ENCODE measurements around the gene NAPA. TPM values are rescaled to one million over a fixed set of nuclear protein-coding genes. Genes with fewer than 3 reads are reported as not detected.

The NAPA gene
- total RNA-seq, 1 donor from 2014 or later, result 77.8 TPM

GRCh38 chr19:47491358-47492136 is 23.3 kb downstream of the NAPA start:
- Mint-ChIP-seq H3K4me3 (ENCODE audit: unreplicated experiment) (no peak overlapping the region), H3K27ac (ENCODE audit: unreplicated experiment) (no peak overlapping the region), H3K27me3 (ENCODE audit: unreplicated experiment) (peaks cover 12% of the 10 kb centered on the region), H3K4me1 (ENCODE audit: unreplicated experiment) (no peaks in the 10 kb centered on the region), H3K36me3 (ENCODE audit: low read depth, unreplicated experiment) (peaks cover 30% of the 10 kb centered on the region), H3K9me3 (ENCODE audit: unreplicated experiment) (no peaks in the 10 kb centered on the region)
- no peak for DNase-seq (ENCODE audit: low spot score)
- TF ChIP-seq, protein P1, sequence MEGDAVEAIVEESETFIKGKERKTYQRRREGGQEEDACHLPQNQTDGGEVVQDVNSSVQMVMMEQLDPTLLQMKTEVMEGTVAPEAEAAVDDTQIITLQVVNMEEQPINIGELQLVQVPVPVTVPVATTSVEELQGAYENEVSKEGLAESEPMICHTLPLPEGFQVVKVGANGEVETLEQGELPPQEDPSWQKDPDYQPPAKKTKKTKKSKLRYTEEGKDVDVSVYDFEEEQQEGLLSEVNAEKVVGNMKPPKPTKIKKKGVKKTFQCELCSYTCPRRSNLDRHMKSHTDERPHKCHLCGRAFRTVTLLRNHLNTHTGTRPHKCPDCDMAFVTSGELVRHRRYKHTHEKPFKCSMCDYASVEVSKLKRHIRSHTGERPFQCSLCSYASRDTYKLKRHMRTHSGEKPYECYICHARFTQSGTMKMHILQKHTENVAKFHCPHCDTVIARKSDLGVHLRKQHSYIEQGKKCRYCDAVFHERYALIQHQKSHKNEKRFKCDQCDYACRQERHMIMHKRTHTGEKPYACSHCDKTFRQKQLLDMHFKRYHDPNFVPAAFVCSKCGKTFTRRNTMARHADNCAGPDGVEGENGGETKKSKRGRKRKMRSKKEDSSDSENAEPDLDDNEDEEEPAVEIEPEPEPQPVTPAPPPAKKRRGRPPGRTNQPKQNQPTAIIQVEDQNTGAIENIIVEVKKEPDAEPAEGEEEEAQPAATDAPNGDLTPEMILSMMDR (IDR thresholded peaks at IDR 0.05; ENCODE audit: unreplicated experiment), result no peak

DNA sequence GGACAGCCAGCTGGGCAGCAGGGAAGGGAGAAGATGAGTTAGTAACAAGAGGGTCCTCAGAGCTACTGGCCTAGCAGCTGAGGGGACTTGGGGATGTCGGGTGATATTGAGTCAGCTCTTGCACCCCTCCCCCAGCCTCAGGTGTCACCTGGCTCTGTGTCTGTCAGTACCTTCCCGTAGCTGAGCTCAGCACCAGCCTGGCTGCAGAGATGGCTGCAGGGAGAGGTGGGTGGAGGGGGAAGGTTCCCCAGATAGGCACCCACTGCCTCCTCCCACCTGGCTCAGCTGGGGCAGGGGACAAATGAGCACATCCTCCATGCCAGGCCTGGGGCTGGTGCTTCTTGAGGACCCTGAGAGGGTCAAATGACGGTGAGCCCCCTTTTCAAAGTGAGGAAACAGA is 24.0 kb downstream of the NAPA start:
- H3K27me3 Mint-ChIP-seq (ENCODE audit: unreplicated experiment), result peaks cover 13% of the 10 kb centered on the region

DNA sequence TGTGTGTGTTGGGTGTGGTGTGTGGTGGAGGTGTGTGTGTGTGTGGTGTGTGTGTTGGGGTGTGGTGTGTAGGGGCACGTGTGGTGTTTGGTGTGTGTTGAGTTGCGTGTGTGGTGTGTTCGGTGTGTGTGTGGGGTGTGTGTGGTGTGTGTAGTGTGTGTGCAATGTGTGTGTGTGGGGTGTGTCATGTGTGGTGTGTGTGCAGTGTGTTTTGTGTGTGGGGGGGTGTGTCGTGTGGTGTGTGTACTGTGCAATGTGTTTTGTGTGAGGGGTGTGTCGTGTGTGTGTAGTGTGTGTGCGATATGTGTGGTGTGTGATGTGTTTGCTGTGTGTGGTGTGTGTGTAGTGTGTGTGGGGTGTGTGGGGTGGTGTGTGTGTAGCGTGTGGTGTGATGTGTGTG is 24.8 kb downstream of the NAPA start:
- Mint-ChIP-seq H3K27ac (ENCODE audit: unreplicated experiment) (no peak overlapping the region), H3K9me3 (ENCODE audit: unreplicated experiment) (no peaks in the 10 kb centered on the region), H3K36me3 (ENCODE audit: low read depth, unreplicated experiment) (peaks cover 29% of the 10 kb centered on the region), H3K4me3 (ENCODE audit: unreplicated experiment) (peak overlapping the region; percentile 71), H3K27me3 (ENCODE audit: unreplicated experiment) (peaks cover 11% of the 10 kb centered on the region), H3K4me1 (ENCODE audit: unreplicated experiment) (peaks cover 4% of the 10 kb centered on the region)
- TF ChIP-seq, protein P1 (IDR thresholded peaks at IDR 0.05; ENCODE audit: unreplicated experiment), result no peak
- DNase-seq (ENCODE audit: low spot score), result no peak

More for the DNA sequence above, 24.0 kb downstream of the NAPA start:
- Mint-ChIP-seq H3K4me1 (ENCODE audit: unreplicated experiment) (no peaks in the 10 kb centered on the region), H3K36me3 (ENCODE audit: low read depth, unreplicated experiment) (peaks cover 26% of the 10 kb centered on the region), H3K27ac (ENCODE audit: unreplicated experiment) (no peak overlapping the region), H3K9me3 (ENCODE audit: unreplicated experiment) (no peaks in the 10 kb centered on the region), H3K4me3 (ENCODE audit: unreplicated experiment) (no peak overlapping the region)
- no peak for DNase-seq (ENCODE audit: low spot score)
- TF ChIP-seq, protein P1 (IDR thresholded peaks at IDR 0.05; ENCODE audit: unreplicated experiment), result no peak

- H3K4me3 Mint-ChIP-seq (ENCODE audit: unreplicated experiment), result no peak overlapping the region
- TF ChIP-seq, protein P1 (IDR thresholded peaks at IDR 0.05; ENCODE audit: unreplicated experiment), result no peak
- H3K27me3 Mint-ChIP-seq (ENCODE audit: unreplicated experiment), result peaks cover 9% of the 10 kb centered on the region
- H3K4me1 Mint-ChIP-seq (ENCODE audit: unreplicated experiment), result peaks cover 7% of the 10 kb centered on the region
- peak overlapping the region; percentile 18 for H3K27ac Mint-ChIP-seq (ENCODE audit: unreplicated experiment)
- no peak for DNase-seq (ENCODE audit: low spot score)
- peaks cover 29% of the 10 kb centered on the region for H3K36me3 Mint-ChIP-seq (ENCODE audit: low read depth, unreplicated experiment)
- H3K9me3 Mint-ChIP-seq (ENCODE audit: unreplicated experiment), result no peaks in the 10 kb centered on the region
Observed at GRCh38 chr19:47489072-47489914, 25.6 kb downstream of the NAPA start.
